ENCODE measurements around the gene ACTR2. TPM values are rescaled to one million over a fixed set of nuclear protein-coding genes. Genes with fewer than 3 reads are reported as not detected.

ACTR2 gene
- total and polyA plus RNA-seq, 9 of the 15 experiments (the other 6 are each of a cell fraction or from before 2014, with no cell fraction given), result 47.3 to 239 (median 108) TPM

GRCh38 chr2:65278531-65278981 is 50.9 kb downstream of the ACTR2 start (continued):
- TF ChIP-seq MGA (IDR thresholded peaks at IDR 0.05) (no peak), SAFB2 (IDR thresholded peaks at IDR 0.05; ENCODE audit: borderline replicate concordance, low read depth, low read length, severe bottlenecking) (no peak), ZNF75A (CRISPR knock-in tag; IDR thresholded peaks at IDR 0.05) (no peak), ZNF253 (CRISPR knock-in tag; conservative IDR thresholded peaks at IDR 0.05) (no peak), TBL1XR1 (IDR thresholded peaks at IDR 0.05; ENCODE audit: low read length in 2 of 2) (no peak), PREB (CRISPR knock-in tag; IDR thresholded peaks at IDR 0.05) (no peak), POLR2H (tag; IDR thresholded peaks at IDR 0.05; ENCODE audit: low read depth) (0 out of 2 replicates have a peak, but pooled peaks have one; percentile 45), ZNF217 (CRISPR knock-in tag; IDR thresholded peaks at IDR 0.05) (no peak), MYBL2 (IDR thresholded peaks at IDR 0.05; ENCODE audit: low read depth) (no peak), MYBL2 (CRISPR knock-in tag; IDR thresholded peaks at IDR 0.05; ENCODE audit: borderline replicate concordance) (no peak), ZNF584 (CRISPR knock-in tag; IDR thresholded peaks at IDR 0.05; ENCODE audit: low read depth) (no peak), TOE1 (IDR thresholded peaks at IDR 0.05; ENCODE audit: borderline replicate concordance) (no peak), TOE1 (CRISPR knock-in tag; IDR thresholded peaks at IDR 0.05; ENCODE audit: borderline replicate concordance, low read depth) (no peak), SMAD4 (CRISPR knock-in tag; conservative IDR thresholded peaks at IDR 0.05) (peak; percentile 74)

Data from K562 (cell line).